Heart left ventricle (tissue), 16 donors: ENCODE data around the gene SRPK2. TPM values are rescaled to one million over a fixed set of nuclear protein-coding genes. Genes with fewer than 3 reads are reported as not detected.

Source experiments
- ATAC-seq, 4 donors: fragments of 200-7000 bp; cut with Tn5 transposase; one replicate each; pipeline ENCODE4 v1.9.1; 2020 to 2022; ENCODE audit warnings: moderate library complexity in 4 of 4, mild to moderate bottlenecking in 3 of 4, moderate number of reproducible peaks in 1 of 4
- DNase-seq, 5 donors: peaks; one replicate each; pipeline ENCODE4 v3.0.0-alpha.2; 2020
- H3K27ac ChIP-seq, 12 donors: fragments of 200-600 bp; sonication (generic) in 4 of 12; one replicate each; pipeline versions ENCODE4 v1.5.0 to v1.8.0; 2016 to 2022; ENCODE audit warnings: mild to moderate bottlenecking in 2 of 12
- H3K27me3 ChIP-seq, 9 donors: fragments of 200-600 bp; sonication (generic) in 2 of 9; one replicate each; pipeline versions ENCODE4 v1.5.1 to v1.8.0; 2016 to 2022; ENCODE audit warnings: mild to moderate bottlenecking in 3 of 9
- H3K36me3 ChIP-seq, 9 donors: fragments of 200-600 bp; sonication (generic) in 2 of 9; one replicate each; pipeline versions ENCODE4 v1.5.0 to v1.8.0; 2018 to 2022; ENCODE audit warnings: mild to moderate bottlenecking in 2 of 9
- H3K4me1 ChIP-seq, 12 donors: fragments of 200-600 bp; sonication (generic) in 4 of 12; one replicate each; pipeline versions ENCODE4 v1.5.0 to v1.8.0; 2016 to 2022; ENCODE audit warnings: mild to moderate bottlenecking in 3 of 12
- H3K4me3 ChIP-seq, 12 donors: fragments of 200-600 bp; sonication (generic) in 4 of 12; one replicate each; pipeline versions ENCODE4 v1.5.0 to v1.8.0; 2017 to 2022; ENCODE audit warnings: mild to moderate bottlenecking in 9 of 12, moderate library complexity in 4 of 12
- H3K9me3 ChIP-seq, 12 donors: fragments of 200-600 bp; sonication (generic) in 4 of 12; one replicate each; pipeline versions ENCODE4 v1.5.0 to v1.8.0; 2016 to 2022; ENCODE audit warnings: mild to moderate bottlenecking in 1 of 12
- POLR2A ChIP-seq, 2 donors: fragments of 450-650 bp; IDR thresholded peaks; one replicate each; pipeline ENCODE4 v1.6.1; 2017; ENCODE audit warnings: antibody characterized with exemption in 2 of 2, mild to moderate bottlenecking in 2 of 2, moderate library complexity in 2 of 2
- WGBS, 4 donors: extraction: QIAGEN DNeasy Blood & Tissue Kit in 2 of 4; methylation state at CpG; one replicate each; pipeline versions ENCODE4 v1.1.5 to v1.1.7; 2013 to 2018; 5-methylcytosine and 5-hydroxymethylcytosine counted together
- intact Hi-C, 10 donors: fragments of 100-400 bp; cut with DNase I; formaldehyde crosslinking; loops; one replicate each; pipeline versions ENCODE4 v1.11.1 to v1.14.2; 2022
- polyA plus RNA-seq, 2 donors: library from polyadenylated mRNA; stranded (reverse); fragments of 200-250 nt; gene quantifications; one replicate each; pipeline ENCODE4 v1.2.3, GENCODE V29; 2013
- total RNA-seq, 9 donors: library from RNA; depleted of rRNA in 2 of 9; stranded (reverse); fragments of >200 nt in 2 of 9; fragmentation: NEBNext Ultra II Directional in 3 of 9; extraction: Animal tissue kit (Norgen Biotek cat#: 25700) in 3 of 9; gene quantifications; one replicate each; pipeline versions ENCODE4 v1.1.0 to v1.2.4, GENCODE V29; 2016 to 2023
- TF ChIP-seq, protein P1 (sequence below), 12 donors: fragments of 200-600 bp; sonication (generic) in 4 of 12; IDR thresholded peaks; one replicate each; pipeline versions ENCODE4 v1.5.0 to v1.8.0; 2018 to 2022; ENCODE audit warnings: antibody characterized with exemption in 12 of 12, mild to moderate bottlenecking in 5 of 12
- donor health status: ischemic (EF 13 %, LVEDD 7.1; RV severe dilation, severe dysfunction).
- donor health status: healthy with polysubstance abuse.
- donor health status: DM: no; HTN: yes; CAD: no.
- donor health status: DM: no; HTN: no; CAD: no.
- donor health status: ischemic (EF 25% LVEDD 6.9; RV normal size, moderate dysfunction).
- donor health status: ischemic (EF 25% LVEDD 5.7; RV mildly dilated, moderate dysfunction).
- donor health status: healthy.
- donor health status: DM: yes; HTN: yes; CAD: no.
- donor health status: ischemic (EF 35%, LVEDD 5.7; RV mildly dilated, moderate dysfunction).
- donor health status: nonischemic (EF 11% LVEDD 7.7; RV severe dilation, severe dysfunction).
- donor health status: DM: yes; HTN: yes; CAD: no.
- donor health status: PGD.
- donor health status: ischemic (EF 29% LVEDD 5.4; RV normal size, mild dysfunction).
- donor health status: nonischemic (EF 23%, LVEDD 6.1; RV moderate dilation, normal function).

The SRPK2 gene
- total and polyA plus RNA-seq, 11 donors = 8.6 to 42.4 (median 33.5) TPM

- no peaks in the 10 kb centered on the region for H3K9me3 ChIP-seq
- TF ChIP-seq POLR2A (IDR thresholded peaks at IDR 0.05) = no peak
- TF ChIP-seq, protein P1, sequence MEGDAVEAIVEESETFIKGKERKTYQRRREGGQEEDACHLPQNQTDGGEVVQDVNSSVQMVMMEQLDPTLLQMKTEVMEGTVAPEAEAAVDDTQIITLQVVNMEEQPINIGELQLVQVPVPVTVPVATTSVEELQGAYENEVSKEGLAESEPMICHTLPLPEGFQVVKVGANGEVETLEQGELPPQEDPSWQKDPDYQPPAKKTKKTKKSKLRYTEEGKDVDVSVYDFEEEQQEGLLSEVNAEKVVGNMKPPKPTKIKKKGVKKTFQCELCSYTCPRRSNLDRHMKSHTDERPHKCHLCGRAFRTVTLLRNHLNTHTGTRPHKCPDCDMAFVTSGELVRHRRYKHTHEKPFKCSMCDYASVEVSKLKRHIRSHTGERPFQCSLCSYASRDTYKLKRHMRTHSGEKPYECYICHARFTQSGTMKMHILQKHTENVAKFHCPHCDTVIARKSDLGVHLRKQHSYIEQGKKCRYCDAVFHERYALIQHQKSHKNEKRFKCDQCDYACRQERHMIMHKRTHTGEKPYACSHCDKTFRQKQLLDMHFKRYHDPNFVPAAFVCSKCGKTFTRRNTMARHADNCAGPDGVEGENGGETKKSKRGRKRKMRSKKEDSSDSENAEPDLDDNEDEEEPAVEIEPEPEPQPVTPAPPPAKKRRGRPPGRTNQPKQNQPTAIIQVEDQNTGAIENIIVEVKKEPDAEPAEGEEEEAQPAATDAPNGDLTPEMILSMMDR (IDR thresholded peaks at IDR 0.05) = no peak
- H3K27me3 ChIP-seq = no peaks in the 10 kb centered on the region
- WGBS, 4 donors = 83 to 94% (median 86%) methylated on average over 1 of the region's 1 CpG
- no peak overlapping the region for H3K4me3 ChIP-seq
- no peaks in the 10 kb centered on the region for H3K4me1 ChIP-seq
- DNase-seq = no peak
- no peak for ATAC-seq
- H3K36me3 ChIP-seq = peaks cover 0 to 73% (median 53%) of the 10 kb centered on the region in 9 donors
- H3K27ac ChIP-seq = no peak overlapping the region
- intact Hi-C loops = no loop called here
Observed at GRCh38 chr7:105164751-105165150, 224.0 kb downstream of the SRPK2 start.

DNA sequence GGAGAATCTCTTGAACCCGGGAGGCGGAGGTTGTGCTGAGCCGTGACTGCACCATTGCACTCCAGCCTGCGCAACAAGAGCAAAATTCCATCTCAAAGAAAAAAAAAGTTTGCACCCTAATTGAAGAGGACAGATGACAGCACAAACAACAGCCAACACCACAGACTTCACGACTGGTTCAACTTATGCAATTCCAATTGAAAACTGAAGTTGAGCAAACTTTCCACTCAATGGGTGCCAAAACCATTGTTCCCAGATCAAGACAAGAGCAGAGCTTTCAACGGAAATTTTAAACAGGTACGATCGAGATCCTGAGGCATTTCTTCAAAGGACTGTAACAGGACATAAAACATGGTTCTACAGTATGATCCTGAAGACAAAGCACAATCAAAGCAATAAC lies 225.0 kb downstream of the SRPK2 start:
- ATAC-seq = no peak
- no peaks in the 10 kb centered on the region for H3K4me1 ChIP-seq
- H3K9me3 ChIP-seq = no peaks in the 10 kb centered on the region
- TF ChIP-seq, protein P1 (IDR thresholded peaks at IDR 0.05) = no peak
- TF ChIP-seq POLR2A (IDR thresholded peaks at IDR 0.05) = no peak
- no peak for DNase-seq
- H3K27ac ChIP-seq = no peak overlapping the region
- 90 to 95% (median 93%) methylated on average over 8 of the region's 8 CpGs for WGBS, 4 donors
- intact Hi-C loops = no loop called here
- no peaks in the 10 kb centered on the region for H3K27me3 ChIP-seq
- H3K4me3 ChIP-seq = no peak overlapping the region
- H3K36me3 ChIP-seq = peaks cover 0 to 74% (median 51%) of the 10 kb centered on the region in 9 donors

GRCh38 chr7:105161366-105161765 lies 227.4 kb downstream of the SRPK2 start:
- intact Hi-C loops = no loop called here
- no peaks in the 10 kb centered on the region for H3K4me1 ChIP-seq
- TF ChIP-seq POLR2A (IDR thresholded peaks at IDR 0.05) = no peak
- TF ChIP-seq, protein P1 (IDR thresholded peaks at IDR 0.05) = no peak
- no peak overlapping the region for H3K27ac ChIP-seq
- WGBS, 4 donors = 96 to 100% (median 99%) methylated on average over 1 of the region's 1 CpG
- DNase-seq = no peak
- no peaks in the 10 kb centered on the region for H3K27me3 ChIP-seq
- ATAC-seq = no peak
- no peaks in the 10 kb centered on the region for H3K9me3 ChIP-seq
- H3K4me3 ChIP-seq = no peak overlapping the region
- peaks cover 0 to 60% (median 38%) of the 10 kb centered on the region in 9 donors for H3K36me3 ChIP-seq

GRCh38 chr7:105157278-105157677 lies 231.4 kb downstream of the SRPK2 start:
- intact Hi-C loops = loop anchor here in 8 of 10 donors (5.0 to 10.0 kb wide), 7 partner anchors 108 to 330 kb away; partner anchors contain the start of gene SRPK2 (in 1 of the 8)
- Histone ChIP-seq H3K4me3 (no peak overlapping the region), H3K4me1 (peaks cover 0 to 19% (median 7%) of the 10 kb centered on the region in 12 donors), H3K27me3 (no peaks in the 10 kb centered on the region), H3K36me3 (peaks cover 0 to 24% (median 13%) of the 10 kb centered on the region in 9 donors), H3K27ac (no peak overlapping the region), H3K9me3 (no peaks in the 10 kb centered on the region)
- DNase-seq (no peak), ATAC-seq (no peak)
- 95 to 98% (median 97%) methylated on average over 3 of the region's 3 CpGs for WGBS, 4 donors
- TF ChIP-seq, protein P1 (IDR thresholded peaks at IDR 0.05) = no peak
- TF ChIP-seq POLR2A (IDR thresholded peaks at IDR 0.05) = no peak
